ENCODE data around the gene AFAP1L1. TPM values are rescaled to one million over a fixed set of nuclear protein-coding genes. Genes with fewer than 3 reads are reported as not detected.

Gene AFAP1L1
- total and polyA plus RNA-seq, 9 of the 15 experiments (the other 6 are each of a cell fraction or from before 2014, with no cell fraction given): 0.01 to 0.12 (median 0.03) TPM; not detected in 4

DNA sequence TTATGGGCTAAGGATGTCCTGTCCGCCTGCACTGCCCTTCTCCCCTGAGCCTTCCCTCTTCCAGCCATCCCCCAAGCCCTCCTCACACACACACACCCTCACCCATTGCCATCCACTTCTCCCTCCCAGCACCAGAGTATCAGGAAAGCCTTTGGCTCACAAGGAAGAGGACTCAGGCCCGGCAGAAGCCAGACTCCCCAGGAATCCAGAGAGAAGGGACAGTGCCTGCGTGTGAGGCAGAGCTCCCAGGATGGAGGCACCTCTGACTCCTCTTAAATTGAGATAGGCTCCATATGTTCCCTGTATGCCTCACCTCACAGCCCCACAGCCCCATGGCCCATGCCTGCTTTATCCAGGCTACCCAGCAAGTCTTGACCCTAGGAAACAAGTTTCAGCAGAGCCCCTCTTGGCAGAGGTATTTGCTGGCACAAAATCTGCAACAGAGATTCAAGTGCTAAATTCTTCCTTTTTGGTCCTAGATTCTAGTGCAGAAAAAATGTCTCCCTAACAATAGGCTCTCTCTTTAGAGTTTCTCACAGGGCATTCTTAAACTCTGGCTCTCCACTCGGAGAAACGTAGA lies 106.7 kb downstream of the AFAP1L1 start:
- Histone ChIP-seq H3K36me3 (ENCODE audit: control insufficient read depth, insufficient read depth, low read length) (no peaks in the 10 kb centered on the region), H3K4me2 (ENCODE audit: insufficient read depth, low read length) (no peak overlapping the region), H3K9me3 (replicated peaks; ENCODE audit: control insufficient read depth, insufficient read depth, low read depth, low read length) (no peaks in the 10 kb centered on the region), H3K27me3 (ENCODE audit: control insufficient read depth in 2 of 2, insufficient read depth in 2 of 2, low read length in 2 of 2) (no peaks in the 10 kb centered on the region), H2AFZ (ENCODE audit: low read depth, low read length) (no peak overlapping the region), H3K9me1 (ENCODE audit: control insufficient read depth, insufficient read depth, low read length) (no peaks in the 10 kb centered on the region), H3K4me3 (no peak overlapping the region), H3K79me2 (ENCODE audit: control insufficient read depth, insufficient read depth, low read length) (no peaks in the 10 kb centered on the region), H3K27ac (ENCODE audit: extremely low read depth, low read depth, low read length) (no peak overlapping the region), H4K20me1 (replicated peaks; ENCODE audit: control insufficient read depth, insufficient read depth, low read length) (no peaks in the 10 kb centered on the region), H3K4me1 (replicated peaks in 1 of 2; ENCODE audit: control insufficient read depth in 2 of 2, insufficient read depth in 2 of 2, low read length in 2 of 2) (peaks cover 0 to 27% of the 10 kb centered on the region in 2 experiments; a peak in 3 of 5 replicates), H3K9ac (ENCODE audit: insufficient read depth in 1 of 2, low read depth in 2 of 2, low read length in 2 of 2) (peak overlapping the region in 1 of 2 experiments; percentile 70; a peak in 1 of 4 replicates)
- in situ Hi-C loops (cut with MboI): no loop called here
- DNase-seq (ENCODE audit: extremely low read depth in 1 of 4, low spot score in 3 of 4): no peak
- intact Hi-C loops (cut with micrococcal nuclease): no loop called here
- FAIRE-seq: no peak
- no TSS peak for BruUV-seq (replicated peaks)
- ChIA-PET POLR2A (interaction anchor here (1.2 kb wide), 1 partner anchor 85 kb away, joined by 3 read pairs; no protein-coding TSS in a partner anchor), CTCF (ENCODE audit: low intra/inter-chr PET ratio) (interaction anchor here (0.6 kb wide), 1 partner anchor 8 kb away, joined by 3 read pairs; no protein-coding TSS in a partner anchor)
- WGBS (ENCODE audit: insufficient coverage, low coverage, missing lambda C conversion rate): 30% methylated on average over 4 of the region's 5 CpGs
- ATAC-seq: no peak
- TF ChIP-seq ZNF140 (CRISPR knock-in tag; IDR thresholded peaks at IDR 0.05): no peak
- TF ChIP-seq, protein P1, sequence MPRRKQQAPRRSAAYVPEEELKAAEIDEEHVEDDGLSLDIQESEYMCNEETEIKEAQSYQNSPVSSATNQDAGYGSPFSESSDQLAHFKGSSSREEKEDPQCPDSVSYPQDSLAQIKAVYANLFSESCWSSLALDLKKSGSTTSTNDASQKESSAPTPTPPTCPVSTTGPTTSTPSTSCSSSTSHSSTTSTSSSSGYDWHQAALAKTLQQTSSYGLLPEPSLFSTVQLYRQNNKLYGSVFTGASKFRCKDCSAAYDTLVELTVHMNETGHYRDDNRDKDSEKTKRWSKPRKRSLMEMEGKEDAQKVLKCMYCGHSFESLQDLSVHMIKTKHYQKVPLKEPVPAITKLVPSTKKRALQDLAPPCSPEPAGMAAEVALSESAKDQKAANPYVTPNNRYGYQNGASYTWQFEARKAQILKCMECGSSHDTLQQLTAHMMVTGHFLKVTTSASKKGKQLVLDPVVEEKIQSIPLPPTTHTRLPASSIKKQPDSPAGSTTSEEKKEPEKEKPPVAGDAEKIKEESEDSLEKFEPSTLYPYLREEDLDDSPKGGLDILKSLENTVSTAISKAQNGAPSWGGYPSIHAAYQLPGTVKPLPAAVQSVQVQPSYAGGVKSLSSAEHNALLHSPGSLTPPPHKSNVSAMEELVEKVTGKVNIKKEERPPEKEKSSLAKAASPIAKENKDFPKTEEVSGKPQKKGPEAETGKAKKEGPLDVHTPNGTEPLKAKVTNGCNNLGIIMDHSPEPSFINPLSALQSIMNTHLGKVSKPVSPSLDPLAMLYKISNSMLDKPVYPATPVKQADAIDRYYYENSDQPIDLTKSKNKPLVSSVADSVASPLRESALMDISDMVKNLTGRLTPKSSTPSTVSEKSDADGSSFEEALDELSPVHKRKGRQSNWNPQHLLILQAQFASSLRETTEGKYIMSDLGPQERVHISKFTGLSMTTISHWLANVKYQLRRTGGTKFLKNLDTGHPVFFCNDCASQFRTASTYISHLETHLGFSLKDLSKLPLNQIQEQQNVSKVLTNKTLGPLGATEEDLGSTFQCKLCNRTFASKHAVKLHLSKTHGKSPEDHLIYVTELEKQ (CRISPR knock-in tag; IDR thresholded peaks at IDR 0.05): no peak
- no peak for TF ChIP-seq ZNF24 (IDR thresholded peaks at IDR 0.05)
- TF ChIP-seq NFRKB (IDR thresholded peaks at IDR 0.05; ENCODE audit: low read depth): no peak
- no peak for TF ChIP-seq MTA1 (IDR thresholded peaks at IDR 0.05; ENCODE audit: borderline replicate concordance)
- no peak for TF ChIP-seq EP400 (IDR thresholded peaks at IDR 0.05)
- no peak for TF ChIP-seq ZNF217 (CRISPR knock-in tag; IDR thresholded peaks at IDR 0.05)
- TF ChIP-seq, protein P2, sequence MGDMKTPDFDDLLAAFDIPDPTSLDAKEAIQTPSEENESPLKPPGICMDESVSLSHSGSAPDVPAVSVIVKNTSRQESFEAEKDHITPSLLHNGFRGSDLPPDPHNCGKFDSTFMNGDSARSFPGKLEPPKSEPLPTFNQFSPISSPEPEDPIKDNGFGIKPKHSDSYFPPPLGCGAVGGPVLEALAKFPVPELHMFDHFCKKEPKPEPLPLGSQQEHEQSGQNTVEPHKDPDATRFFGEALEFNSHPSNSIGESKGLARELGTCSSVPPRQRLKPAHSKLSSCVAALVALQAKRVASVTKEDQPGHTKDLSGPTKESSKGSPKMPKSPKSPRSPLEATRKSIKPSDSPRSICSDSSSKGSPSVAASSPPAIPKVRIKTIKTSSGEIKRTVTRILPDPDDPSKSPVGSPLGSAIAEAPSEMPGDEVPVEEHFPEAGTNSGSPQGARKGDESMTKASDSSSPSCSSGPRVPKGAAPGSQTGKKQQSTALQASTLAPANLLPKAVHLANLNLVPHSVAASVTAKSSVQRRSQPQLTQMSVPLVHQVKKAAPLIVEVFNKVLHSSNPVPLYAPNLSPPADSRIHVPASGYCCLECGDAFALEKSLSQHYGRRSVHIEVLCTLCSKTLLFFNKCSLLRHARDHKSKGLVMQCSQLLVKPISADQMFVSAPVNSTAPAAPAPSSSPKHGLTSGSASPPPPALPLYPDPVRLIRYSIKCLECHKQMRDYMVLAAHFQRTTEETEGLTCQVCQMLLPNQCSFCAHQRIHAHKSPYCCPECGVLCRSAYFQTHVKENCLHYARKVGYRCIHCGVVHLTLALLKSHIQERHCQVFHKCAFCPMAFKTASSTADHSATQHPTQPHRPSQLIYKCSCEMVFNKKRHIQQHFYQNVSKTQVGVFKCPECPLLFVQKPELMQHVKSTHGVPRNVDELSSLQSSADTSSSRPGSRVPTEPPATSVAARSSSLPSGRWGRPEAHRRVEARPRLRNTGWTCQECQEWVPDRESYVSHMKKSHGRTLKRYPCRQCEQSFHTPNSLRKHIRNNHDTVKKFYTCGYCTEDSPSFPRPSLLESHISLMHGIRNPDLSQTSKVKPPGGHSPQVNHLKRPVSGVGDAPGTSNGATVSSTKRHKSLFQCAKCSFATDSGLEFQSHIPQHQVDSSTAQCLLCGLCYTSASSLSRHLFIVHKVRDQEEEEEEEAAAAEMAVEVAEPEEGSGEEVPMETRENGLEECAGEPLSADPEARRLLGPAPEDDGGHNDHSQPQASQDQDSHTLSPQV (IDR thresholded peaks at IDR 0.05): no peak
- no peak for TF ChIP-seq SNIP1 (IDR thresholded peaks at IDR 0.05; ENCODE audit: low read depth)
- TF ChIP-seq, protein P3, sequence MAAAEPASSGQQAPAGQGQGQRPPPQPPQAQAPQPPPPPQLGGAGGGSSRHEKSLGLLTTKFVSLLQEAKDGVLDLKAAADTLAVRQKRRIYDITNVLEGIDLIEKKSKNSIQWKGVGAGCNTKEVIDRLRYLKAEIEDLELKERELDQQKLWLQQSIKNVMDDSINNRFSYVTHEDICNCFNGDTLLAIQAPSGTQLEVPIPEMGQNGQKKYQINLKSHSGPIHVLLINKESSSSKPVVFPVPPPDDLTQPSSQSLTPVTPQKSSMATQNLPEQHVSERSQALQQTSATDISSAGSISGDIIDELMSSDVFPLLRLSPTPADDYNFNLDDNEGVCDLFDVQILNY (CRISPR knock-in tag; IDR thresholded peaks at IDR 0.05): no peak
- TF ChIP-seq RBM15 (IDR thresholded peaks at IDR 0.05; ENCODE audit: insufficient read depth, low read length): no peak
- TF ChIP-seq ELF4 (CRISPR knock-in tag; IDR thresholded peaks at IDR 0.05): no peak
- TF ChIP-seq HDAC6 (IDR thresholded peaks at IDR 0.05; ENCODE audit: low read depth, low read length): no peak
- no peak for TF ChIP-seq TCFL5 (CRISPR knock-in tag; conservative IDR thresholded peaks at IDR 0.05)
- TF ChIP-seq HLTF (IDR thresholded peaks at IDR 0.05): no peak

All from K562 (cell line).